GM12872 (cell line): ENCODE data around the gene LRMDA.

ENCODE experiments used
- CTCF ChIP-seq: IDR thresholded peaks from 3 replicates; pipeline ENCODE4 v1.5.1; 2011; ENCODE audit warnings: low read depth, mild to moderate bottlenecking, low read length, moderate library complexity; ENCODE audit not compliant: insufficient read depth

LRMDA gene

DNA sequence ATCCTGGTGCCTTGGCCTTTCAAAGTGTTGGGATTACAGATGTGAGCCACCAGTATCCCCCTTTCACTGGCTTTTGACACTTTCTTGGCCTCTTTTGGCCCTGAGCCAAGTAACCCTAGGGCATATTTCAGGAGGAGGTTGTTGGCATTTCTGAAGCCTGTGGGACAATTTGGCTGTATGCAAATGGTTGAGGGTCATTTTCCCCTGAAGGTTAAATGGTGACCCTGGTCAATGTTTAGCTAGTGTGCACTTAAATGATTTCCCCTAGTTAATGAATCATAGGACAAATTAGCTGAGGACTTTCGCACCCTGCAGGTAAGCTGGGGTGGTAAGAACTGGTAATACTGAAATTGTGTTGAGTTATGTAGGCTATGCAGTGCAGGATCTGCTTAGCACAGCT, 660.5 kb downstream of the LRMDA start:
- TF ChIP-seq CTCF = no peak

GRCh38 chr10:76106611-76107010, 675.2 kb downstream of the LRMDA start:
- TF ChIP-seq CTCF = no peak

DNA sequence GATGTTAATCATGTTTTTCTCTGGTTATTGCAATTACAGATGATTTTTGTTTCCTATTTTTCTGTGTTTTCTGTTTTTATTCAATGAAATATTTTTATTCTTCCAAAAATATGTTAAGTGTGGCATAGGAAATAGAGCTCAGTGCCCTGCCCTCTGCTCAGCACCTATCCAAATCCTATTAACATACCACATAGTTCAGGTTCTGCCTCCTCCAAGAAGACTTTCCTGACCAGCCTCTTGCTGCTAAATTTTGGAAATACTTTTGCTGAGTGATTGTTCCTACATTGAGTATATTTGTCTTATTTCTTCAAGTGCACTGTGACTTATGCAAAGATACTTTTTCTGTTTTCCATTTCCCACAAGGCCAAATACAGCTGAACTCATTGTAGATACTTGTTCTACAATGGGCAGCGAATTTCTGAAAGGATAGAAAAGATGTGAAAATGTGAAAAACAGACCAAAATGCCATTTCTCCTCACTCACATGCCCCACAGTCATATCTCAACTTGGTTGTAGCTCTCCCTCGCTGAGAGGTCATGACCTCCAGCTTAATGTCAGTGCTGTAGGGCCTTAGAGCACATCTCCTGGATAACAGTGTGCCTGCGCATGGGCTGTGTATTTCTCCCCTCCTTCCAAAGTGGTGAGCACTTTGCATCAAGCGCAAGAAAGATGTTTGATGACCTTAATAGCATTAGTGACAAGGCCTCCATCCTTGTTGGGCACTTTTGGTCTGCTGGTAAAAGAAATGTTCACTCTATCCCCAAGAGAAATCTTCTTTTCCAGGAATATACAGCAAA, 677.3 kb downstream of the LRMDA start:
- TF ChIP-seq CTCF = no peak

GRCh38 chr10:76111404-76111803, 680.0 kb downstream of the LRMDA start:
- TF ChIP-seq CTCF = no peak

GRCh38 chr10:76111986-76112825, 680.8 kb downstream of the LRMDA start:
- TF ChIP-seq CTCF = no peak

- no peak for TF ChIP-seq CTCF
Measured at GRCh38 chr10:76112826-76113150, 681.4 kb downstream of the LRMDA start.

DNA sequence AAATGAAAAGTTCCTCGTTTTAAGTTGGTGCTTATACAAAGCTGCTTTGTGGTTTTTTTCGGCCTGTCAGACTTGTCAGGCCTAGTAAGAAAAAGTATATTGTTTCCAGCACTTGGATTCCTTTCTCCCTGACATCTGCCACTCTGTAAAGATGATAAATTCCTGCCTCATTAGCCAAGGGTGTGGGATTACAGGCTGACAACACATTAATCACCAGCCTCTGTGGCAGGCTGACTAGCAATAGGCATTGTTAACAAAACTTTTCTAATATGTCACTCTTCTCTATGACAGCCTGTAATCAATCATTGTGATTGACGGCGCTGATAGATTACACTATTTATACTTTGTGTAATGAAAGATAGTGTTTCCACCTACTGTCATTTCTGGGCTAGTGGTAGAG, 682.5 kb downstream of the LRMDA start:
- no peak for TF ChIP-seq CTCF
